Measurements from ENCODE around the gene GDPD5. TPM values are rescaled to one million over a fixed set of nuclear protein-coding genes. Genes with fewer than 3 reads are reported as not detected.

Gene GDPD5
- total RNA-seq, 1 donor from 2014 or later: 2.1 TPM

DNA sequence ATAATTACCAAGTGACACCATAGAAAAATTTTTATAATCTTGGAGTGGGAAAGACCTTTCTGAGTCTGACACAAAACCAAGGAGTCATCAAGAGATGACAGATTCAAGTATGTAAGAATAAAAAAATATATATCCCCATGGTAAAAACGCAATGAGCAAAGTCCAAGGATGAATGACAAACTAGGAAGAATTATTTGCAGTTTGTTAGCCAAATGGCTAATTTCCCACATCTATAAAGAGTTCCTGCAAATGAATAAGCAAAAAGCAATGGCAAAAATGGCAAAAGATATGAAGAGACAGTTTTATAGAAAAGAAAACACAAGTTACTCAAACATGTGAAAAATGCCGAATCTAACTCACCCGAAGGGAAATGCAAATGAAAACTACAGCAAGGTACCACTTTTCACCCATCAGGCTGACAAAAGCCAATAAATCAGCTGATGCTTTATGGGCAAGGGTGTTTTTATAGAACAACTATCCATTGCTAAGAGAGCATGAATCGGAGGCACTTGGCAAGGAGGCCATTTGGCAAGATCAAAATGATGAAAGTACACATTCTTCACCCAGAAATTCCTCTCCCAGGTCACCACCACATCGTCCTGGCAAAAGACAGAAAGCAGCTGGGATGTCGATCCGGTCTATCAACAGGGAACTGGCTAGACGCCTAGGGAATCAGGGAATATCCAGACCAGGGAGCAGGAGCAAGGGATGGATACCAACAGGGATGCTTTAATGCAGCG, 71.7 kb downstream of the GDPD5 start:
- FAIRE-seq (no peak), DNase-seq (ENCODE audit: low read depth) (no peak)
- no peak for TF ChIP-seq CTCF (IDR thresholded peaks at IDR 0.05; ENCODE audit: insufficient read depth, low read length, severe bottlenecking)
- no peaks in the 10 kb centered on the region for H3K27me3 ChIP-seq (ENCODE audit: control insufficient read depth, insufficient read depth, low read length)
- H3K4me3 ChIP-seq (ENCODE audit: low read depth, low read length): no peak overlapping the region
- H3K36me3 ChIP-seq (ENCODE audit: control insufficient read depth, insufficient read depth, low read length): no peaks in the 10 kb centered on the region

GRCh38 chr11:75450826-75451821, 74.6 kb downstream of the GDPD5 start:
- FAIRE-seq (no peak), DNase-seq (ENCODE audit: low read depth) (no peak)
- Histone ChIP-seq H3K4me3 (ENCODE audit: low read depth, low read length) (no peak overlapping the region), H3K27me3 (ENCODE audit: control insufficient read depth, insufficient read depth, low read length) (no peaks in the 10 kb centered on the region), H3K36me3 (ENCODE audit: control insufficient read depth, insufficient read depth, low read length) (no peaks in the 10 kb centered on the region)
- TF ChIP-seq CTCF (IDR thresholded peaks at IDR 0.05; ENCODE audit: insufficient read depth, low read length, severe bottlenecking): peak; percentile 65

DNA sequence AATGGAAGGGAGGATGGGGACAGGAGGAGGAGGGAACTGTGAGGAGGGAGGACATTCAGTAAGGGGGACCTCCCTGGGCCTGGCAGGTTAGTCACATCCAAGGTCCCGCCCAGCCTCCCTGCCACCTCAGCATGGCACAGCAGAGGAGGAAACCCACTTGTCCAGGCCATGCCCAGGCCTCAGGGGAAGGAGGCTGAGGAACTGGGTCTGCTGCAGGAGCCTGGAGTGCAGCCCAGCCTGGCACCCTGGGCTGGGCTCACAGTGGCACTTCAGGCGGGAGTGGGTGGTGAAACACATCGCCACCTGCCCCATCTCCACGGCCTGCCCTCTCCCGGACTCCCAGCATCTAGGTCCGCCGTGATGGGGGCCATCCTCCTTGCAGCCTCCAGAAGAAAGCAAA, 75.5 kb downstream of the GDPD5 start:
- FAIRE-seq: no peak
- DNase-seq (ENCODE audit: low read depth): no peak
- Histone ChIP-seq H3K27me3 (ENCODE audit: control insufficient read depth, insufficient read depth, low read length) (no peaks in the 10 kb centered on the region), H3K4me3 (ENCODE audit: low read depth, low read length) (no peak overlapping the region), H3K36me3 (ENCODE audit: control insufficient read depth, insufficient read depth, low read length) (no peaks in the 10 kb centered on the region)
- no peak for TF ChIP-seq CTCF (IDR thresholded peaks at IDR 0.05; ENCODE audit: insufficient read depth, low read length, severe bottlenecking)

GRCh38 chr11:75449776-75450175, 76.0 kb downstream of the GDPD5 start:
- DNase-seq (ENCODE audit: low read depth): no peak
- H3K36me3 ChIP-seq (ENCODE audit: control insufficient read depth, insufficient read depth, low read length): no peaks in the 10 kb centered on the region
- TF ChIP-seq CTCF (IDR thresholded peaks at IDR 0.05; ENCODE audit: insufficient read depth, low read length, severe bottlenecking): no peak
- H3K27me3 ChIP-seq (ENCODE audit: control insufficient read depth, insufficient read depth, low read length): peaks cover 1% of the 10 kb centered on the region
- no peak for FAIRE-seq
- no peak overlapping the region for H3K4me3 ChIP-seq (ENCODE audit: low read depth, low read length)

DNA sequence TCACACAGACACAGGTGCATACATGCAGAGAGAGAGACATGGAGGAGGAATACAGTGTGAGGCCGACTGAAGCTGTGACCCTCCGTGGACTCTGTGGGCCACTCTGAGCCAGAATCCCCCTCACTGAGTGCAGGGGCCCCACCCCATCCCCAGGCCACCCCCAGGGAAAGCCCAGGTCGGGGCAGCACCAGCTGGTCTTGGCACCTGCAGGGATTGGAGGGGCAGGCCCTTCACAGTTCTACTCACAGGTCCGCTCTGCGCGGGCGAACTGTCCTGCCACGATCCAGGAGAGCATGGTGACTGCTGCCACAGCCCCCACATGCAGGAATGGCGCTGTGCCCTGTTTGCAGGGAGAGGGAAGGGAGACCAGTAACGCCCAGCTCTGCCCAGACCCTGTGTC, 76.5 kb downstream of the GDPD5 start:
- no peak for FAIRE-seq
- no peaks in the 10 kb centered on the region for H3K36me3 ChIP-seq (ENCODE audit: control insufficient read depth, insufficient read depth, low read length)

More for the DNA sequence above, 76.5 kb downstream of the GDPD5 start:
- no peak for DNase-seq (ENCODE audit: low read depth)
- TF ChIP-seq CTCF (IDR thresholded peaks at IDR 0.05; ENCODE audit: insufficient read depth, low read length, severe bottlenecking): no peak
- Histone ChIP-seq H3K27me3 (ENCODE audit: control insufficient read depth, insufficient read depth, low read length) (peaks cover 3% of the 10 kb centered on the region), H3K4me3 (ENCODE audit: low read depth, low read length) (no peak overlapping the region)
